ENCODE data around the gene TBC1D24.
A peak's percentile ranks its signal among the peaks of the same experiment; 100 is the strongest.
"Not testable (repeated sequence)": the region's sequence is repeated elsewhere in the genome, so short reads cannot be mapped to it uniquely, and the experiment has no call there.

TBC1D24 gene

GRCh38 chr16:2474877-2475412, at the start of gene TBC1D24:
Gene TBC1D24 (plus strand): TSS chr16:2475127. CDS start chr16:2496149, 21,022 bp downstream.
- DNase-seq: peak; percentile 83

- DNase-seq: no peak
Measured at GRCh38 chr16:2425825-2426430, 49.0 kb upstream of the TBC1D24 start.

- no peak for DNase-seq
Measured at GRCh38 chr16:2426941-2427361, 48.0 kb upstream of the TBC1D24 start.

GRCh38 chr16:2427526-2427925, 47.4 kb upstream of the TBC1D24 start:
- no peak for DNase-seq

- DNase-seq: peak; percentile 13
Measured at GRCh38 chr16:2428051-2428783, 46.7 kb upstream of the TBC1D24 start.

GRCh38 chr16:2428784-2429033, 46.2 kb upstream of the TBC1D24 start:
- DNase-seq: no peak

GRCh38 chr16:2429034-2429770, 45.7 kb upstream of the TBC1D24 start, which contains the start of gene CCNF:
Gene CCNF (plus strand): TSS chr16:2429447. CDS start chr16:2429482, 35 bp downstream.
- peak; percentile 99 for DNase-seq

- DNase-seq: peak; percentile 9
Measured at GRCh38 chr16:2429771-2430663, 44.9 kb upstream of the TBC1D24 start.

- DNase-seq: no peak
Measured at GRCh38 chr16:2432286-2432685, 42.6 kb upstream of the TBC1D24 start.

- DNase-seq: no peak
Measured at GRCh38 chr16:2432801-2433505, 42.0 kb upstream of the TBC1D24 start.

- DNase-seq: not testable (repeated sequence)
Measured at GRCh38 chr16:2435236-2435635, 39.7 kb upstream of the TBC1D24 start.

- no peak for DNase-seq
Measured at GRCh38 chr16:2436110-2436509, 38.8 kb upstream of the TBC1D24 start.

GRCh38 chr16:2437032-2437790, 37.7 kb upstream of the TBC1D24 start:
- DNase-seq: no peak

- DNase-seq: no peak
Measured at GRCh38 chr16:2438121-2438520, 36.8 kb upstream of the TBC1D24 start.

- no peak for DNase-seq
Measured at GRCh38 chr16:2439598-2439997, 35.3 kb upstream of the TBC1D24 start.

- DNase-seq: not testable (repeated sequence)
Measured at GRCh38 chr16:2441143-2441804, 33.7 kb upstream of the TBC1D24 start.

GRCh38 chr16:2443555-2443954, 31.4 kb upstream of the TBC1D24 start:
- no peak for DNase-seq

GRCh38 chr16:2447920-2448583, 26.9 kb upstream of the TBC1D24 start:
- DNase-seq: no peak

- DNase-seq: no peak
Measured at GRCh38 chr16:2449118-2449517, 25.8 kb upstream of the TBC1D24 start.

GRCh38 chr16:2450535-2450934, 24.4 kb upstream of the TBC1D24 start:
- no peak for DNase-seq
